ENCODE results near the gene HIBCH. TPM values are rescaled to one million over a fixed set of nuclear protein-coding genes. Genes with fewer than 3 reads are reported as not detected.

The HIBCH gene
- total and polyA plus RNA-seq, 2 of the 13 experiments (the other 11 are each of a cell fraction or from before 2014, with no cell fraction given): 18.8 to 49.5 TPM

DNA sequence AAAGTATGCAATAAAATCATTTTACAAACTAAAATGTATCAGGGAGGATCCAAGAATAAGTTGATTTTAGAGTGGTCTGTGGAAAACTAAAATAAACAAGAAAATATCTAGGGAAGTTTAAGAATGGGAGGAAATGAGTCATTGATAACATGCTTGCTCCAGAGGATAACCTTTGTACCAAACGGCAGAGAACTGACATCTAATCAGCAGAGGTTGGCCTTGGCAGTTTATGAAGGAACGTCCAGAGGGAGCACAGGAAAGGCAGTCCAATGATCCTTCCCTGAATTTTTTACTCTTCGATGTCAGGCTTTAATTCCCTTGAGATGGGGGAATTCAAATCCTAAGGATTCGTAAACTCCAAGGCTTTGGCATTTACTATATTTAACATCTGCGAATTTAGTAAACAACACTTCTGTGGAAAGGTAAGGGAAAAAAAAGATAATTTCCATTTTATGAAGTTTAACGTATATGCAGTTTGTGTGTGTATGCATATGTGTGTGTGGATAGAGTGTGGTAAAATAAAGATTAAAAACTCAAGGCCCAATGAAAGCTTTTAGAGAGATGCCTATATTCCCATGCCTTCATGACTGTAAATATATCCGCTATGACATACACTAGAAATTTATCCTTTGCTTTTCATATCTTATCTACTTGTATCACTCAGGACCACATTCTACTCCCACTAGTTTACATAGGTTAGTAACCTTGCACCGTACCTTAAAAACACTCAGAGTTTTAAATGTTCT, 15.0 kb upstream of the HIBCH start (continued):
- TF ChIP-seq, protein P1, sequence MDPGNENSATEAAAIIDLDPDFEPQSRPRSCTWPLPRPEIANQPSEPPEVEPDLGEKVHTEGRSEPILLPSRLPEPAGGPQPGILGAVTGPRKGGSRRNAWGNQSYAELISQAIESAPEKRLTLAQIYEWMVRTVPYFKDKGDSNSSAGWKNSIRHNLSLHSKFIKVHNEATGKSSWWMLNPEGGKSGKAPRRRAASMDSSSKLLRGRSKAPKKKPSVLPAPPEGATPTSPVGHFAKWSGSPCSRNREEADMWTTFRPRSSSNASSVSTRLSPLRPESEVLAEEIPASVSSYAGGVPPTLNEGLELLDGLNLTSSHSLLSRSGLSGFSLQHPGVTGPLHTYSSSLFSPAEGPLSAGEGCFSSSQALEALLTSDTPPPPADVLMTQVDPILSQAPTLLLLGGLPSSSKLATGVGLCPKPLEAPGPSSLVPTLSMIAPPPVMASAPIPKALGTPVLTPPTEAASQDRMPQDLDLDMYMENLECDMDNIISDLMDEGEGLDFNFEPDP (CRISPR knock-in tag; conservative IDR thresholded peaks at IDR 0.05): no peak
- no peak for TF ChIP-seq BRCA1 (CRISPR knock-in tag; IDR thresholded peaks at IDR 0.05)
- no peak for TF ChIP-seq ZNF230 (CRISPR knock-in tag; IDR thresholded peaks at IDR 0.05)
- TF ChIP-seq, protein P2, sequence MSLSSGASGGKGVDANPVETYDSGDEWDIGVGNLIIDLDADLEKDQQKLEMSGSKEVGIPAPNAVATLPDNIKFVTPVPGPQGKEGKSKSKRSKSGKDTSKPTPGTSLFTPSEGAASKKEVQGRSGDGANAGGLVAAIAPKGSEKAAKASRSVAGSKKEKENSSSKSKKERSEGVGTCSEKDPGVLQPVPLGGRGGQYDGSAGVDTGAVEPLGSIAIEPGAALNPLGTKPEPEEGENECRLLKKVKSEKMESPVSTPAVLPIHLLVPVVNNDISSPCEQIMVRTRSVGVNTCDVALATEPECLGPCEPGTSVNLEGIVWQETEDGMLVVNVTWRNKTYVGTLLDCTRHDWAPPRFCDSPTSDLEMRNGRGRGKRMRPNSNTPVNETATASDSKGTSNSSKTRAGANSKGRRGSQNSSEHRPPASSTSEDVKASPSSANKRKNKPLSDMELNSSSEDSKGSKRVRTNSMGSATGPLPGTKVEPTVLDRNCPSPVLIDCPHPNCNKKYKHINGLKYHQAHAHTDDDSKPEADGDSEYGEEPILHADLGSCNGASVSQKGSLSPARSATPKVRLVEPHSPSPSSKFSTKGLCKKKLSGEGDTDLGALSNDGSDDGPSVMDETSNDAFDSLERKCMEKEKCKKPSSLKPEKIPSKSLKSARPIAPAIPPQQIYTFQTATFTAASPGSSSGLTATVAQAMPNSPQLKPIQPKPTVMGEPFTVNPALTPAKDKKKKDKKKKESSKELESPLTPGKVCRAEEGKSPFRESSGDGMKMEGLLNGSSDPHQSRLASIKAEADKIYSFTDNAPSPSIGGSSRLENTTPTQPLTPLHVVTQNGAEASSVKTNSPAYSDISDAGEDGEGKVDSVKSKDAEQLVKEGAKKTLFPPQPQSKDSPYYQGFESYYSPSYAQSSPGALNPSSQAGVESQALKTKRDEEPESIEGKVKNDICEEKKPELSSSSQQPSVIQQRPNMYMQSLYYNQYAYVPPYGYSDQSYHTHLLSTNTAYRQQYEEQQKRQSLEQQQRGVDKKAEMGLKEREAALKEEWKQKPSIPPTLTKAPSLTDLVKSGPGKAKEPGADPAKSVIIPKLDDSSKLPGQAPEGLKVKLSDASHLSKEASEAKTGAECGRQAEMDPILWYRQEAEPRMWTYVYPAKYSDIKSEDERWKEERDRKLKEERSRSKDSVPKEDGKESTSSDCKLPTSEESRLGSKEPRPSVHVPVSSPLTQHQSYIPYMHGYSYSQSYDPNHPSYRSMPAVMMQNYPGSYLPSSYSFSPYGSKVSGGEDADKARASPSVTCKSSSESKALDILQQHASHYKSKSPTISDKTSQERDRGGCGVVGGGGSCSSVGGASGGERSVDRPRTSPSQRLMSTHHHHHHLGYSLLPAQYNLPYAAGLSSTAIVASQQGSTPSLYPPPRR (CRISPR knock-in tag; IDR thresholded peaks at IDR 0.05; ENCODE audit: borderline replicate concordance): peak; percentile 19; the same call in 1 of the 2 replicates
- no peak; the same call in 1 of the 2 replicates for TF ChIP-seq ZNF20 (CRISPR knock-in tag; IDR thresholded peaks at IDR 0.05)
- TF ChIP-seq, protein P3, sequence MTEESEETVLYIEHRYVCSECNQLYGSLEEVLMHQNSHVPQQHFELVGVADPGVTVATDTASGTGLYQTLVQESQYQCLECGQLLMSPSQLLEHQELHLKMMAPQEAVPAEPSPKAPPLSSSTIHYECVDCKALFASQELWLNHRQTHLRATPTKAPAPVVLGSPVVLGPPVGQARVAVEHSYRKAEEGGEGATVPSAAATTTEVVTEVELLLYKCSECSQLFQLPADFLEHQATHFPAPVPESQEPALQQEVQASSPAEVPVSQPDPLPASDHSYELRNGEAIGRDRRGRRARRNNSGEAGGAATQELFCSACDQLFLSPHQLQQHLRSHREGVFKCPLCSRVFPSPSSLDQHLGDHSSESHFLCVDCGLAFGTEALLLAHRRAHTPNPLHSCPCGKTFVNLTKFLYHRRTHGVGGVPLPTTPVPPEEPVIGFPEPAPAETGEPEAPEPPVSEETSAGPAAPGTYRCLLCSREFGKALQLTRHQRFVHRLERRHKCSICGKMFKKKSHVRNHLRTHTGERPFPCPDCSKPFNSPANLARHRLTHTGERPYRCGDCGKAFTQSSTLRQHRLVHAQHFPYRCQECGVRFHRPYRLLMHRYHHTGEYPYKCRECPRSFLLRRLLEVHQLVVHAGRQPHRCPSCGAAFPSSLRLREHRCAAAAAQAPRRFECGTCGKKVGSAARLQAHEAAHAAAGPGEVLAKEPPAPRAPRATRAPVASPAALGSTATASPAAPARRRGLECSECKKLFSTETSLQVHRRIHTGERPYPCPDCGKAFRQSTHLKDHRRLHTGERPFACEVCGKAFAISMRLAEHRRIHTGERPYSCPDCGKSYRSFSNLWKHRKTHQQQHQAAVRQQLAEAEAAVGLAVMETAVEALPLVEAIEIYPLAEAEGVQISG (CRISPR knock-in tag; IDR thresholded peaks at IDR 0.05): peak; percentile 78
- TF ChIP-seq, protein P4, sequence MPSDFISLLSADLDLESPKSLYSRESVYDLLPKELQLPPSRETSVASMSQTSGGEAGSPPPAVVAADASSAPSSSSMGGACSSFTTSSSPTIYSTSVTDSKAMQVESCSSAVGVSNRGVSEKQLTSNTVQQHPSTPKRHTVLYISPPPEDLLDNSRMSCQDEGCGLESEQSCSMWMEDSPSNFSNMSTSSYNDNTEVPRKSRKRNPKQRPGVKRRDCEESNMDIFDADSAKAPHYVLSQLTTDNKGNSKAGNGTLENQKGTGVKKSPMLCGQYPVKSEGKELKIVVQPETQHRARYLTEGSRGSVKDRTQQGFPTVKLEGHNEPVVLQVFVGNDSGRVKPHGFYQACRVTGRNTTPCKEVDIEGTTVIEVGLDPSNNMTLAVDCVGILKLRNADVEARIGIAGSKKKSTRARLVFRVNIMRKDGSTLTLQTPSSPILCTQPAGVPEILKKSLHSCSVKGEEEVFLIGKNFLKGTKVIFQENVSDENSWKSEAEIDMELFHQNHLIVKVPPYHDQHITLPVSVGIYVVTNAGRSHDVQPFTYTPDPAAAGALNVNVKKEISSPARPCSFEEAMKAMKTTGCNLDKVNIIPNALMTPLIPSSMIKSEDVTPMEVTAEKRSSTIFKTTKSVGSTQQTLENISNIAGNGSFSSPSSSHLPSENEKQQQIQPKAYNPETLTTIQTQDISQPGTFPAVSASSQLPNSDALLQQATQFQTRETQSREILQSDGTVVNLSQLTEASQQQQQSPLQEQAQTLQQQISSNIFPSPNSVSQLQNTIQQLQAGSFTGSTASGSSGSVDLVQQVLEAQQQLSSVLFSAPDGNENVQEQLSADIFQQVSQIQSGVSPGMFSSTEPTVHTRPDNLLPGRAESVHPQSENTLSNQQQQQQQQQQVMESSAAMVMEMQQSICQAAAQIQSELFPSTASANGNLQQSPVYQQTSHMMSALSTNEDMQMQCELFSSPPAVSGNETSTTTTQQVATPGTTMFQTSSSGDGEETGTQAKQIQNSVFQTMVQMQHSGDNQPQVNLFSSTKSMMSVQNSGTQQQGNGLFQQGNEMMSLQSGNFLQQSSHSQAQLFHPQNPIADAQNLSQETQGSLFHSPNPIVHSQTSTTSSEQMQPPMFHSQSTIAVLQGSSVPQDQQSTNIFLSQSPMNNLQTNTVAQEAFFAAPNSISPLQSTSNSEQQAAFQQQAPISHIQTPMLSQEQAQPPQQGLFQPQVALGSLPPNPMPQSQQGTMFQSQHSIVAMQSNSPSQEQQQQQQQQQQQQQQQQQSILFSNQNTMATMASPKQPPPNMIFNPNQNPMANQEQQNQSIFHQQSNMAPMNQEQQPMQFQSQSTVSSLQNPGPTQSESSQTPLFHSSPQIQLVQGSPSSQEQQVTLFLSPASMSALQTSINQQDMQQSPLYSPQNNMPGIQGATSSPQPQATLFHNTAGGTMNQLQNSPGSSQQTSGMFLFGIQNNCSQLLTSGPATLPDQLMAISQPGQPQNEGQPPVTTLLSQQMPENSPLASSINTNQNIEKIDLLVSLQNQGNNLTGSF (CRISPR knock-in tag; IDR thresholded peaks at IDR 0.05): no peak
- no peak for TF ChIP-seq CAMTA2 (CRISPR knock-in tag; IDR thresholded peaks at IDR 0.05; ENCODE audit: borderline replicate concordance)
- TF ChIP-seq TP53 (CRISPR knock-in tag; conservative IDR thresholded peaks at IDR 0.05): no peak
- TF ChIP-seq RBFOX2 (IDR thresholded peaks at IDR 0.05; ENCODE audit: low read depth, low read length): peak; percentile 80
- TF ChIP-seq, protein P5, sequence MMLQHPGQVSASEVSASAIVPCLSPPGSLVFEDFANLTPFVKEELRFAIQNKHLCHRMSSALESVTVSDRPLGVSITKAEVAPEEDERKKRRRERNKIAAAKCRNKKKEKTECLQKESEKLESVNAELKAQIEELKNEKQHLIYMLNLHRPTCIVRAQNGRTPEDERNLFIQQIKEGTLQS (CRISPR knock-in tag; IDR thresholded peaks at IDR 0.05): peak; percentile 94
